K562 (cell line): ENCODE data around the gene TAF12. TPM values are rescaled to one million over a fixed set of nuclear protein-coding genes. Genes with fewer than 3 reads are reported as not detected.

ENCODE experiments used
- ATF3 ChIP-seq, 2 experiments: fragments of 450-650 bp in 1 of 2; sonication (generic) in 1 of 2; formaldehyde crosslinking in 1 of 2; IDR thresholded peaks in 1 of 2; conservative IDR thresholded peaks in 1 of 2; 2 replicates each; pipeline versions ENCODE4 v1.6.1 to v1.8.1; 2016 to 2023; ENCODE audit warnings: mild to moderate bottlenecking in 2 of 2, moderate library complexity in 2 of 2, inconsistent platforms in 1 of 2, missing genetic modification reagents in 1 of 2
- E2F4 ChIP-seq: sonication (generic); formaldehyde crosslinking; IDR thresholded peaks from 2 replicates; pipeline ENCODE4 v1.8.0; 2022; ENCODE audit warnings: mild to moderate bottlenecking, low read depth, missing genetic modification reagents
- E2F6 ChIP-seq, 2 experiments: IDR thresholded peaks; 2 replicates each; pipeline ENCODE4 v1.6.1; 2011; ENCODE audit warnings: borderline replicate concordance in 1 of 2, control low read depth in 1 of 2, low read depth in 1 of 2, low read length in 1 of 2, mild to moderate bottlenecking in 1 of 2, mixed read lengths in 1 of 2, moderate library complexity in 1 of 2; ENCODE audit not compliant: insufficient read depth in 1 of 2, insufficient read length in 1 of 2, poor library complexity in 1 of 2, severe bottlenecking in 1 of 2; ENCODE audit errors: extremely low read depth in 1 of 2
- ELF2 ChIP-seq: fragments of 250-450 bp; sonication (Bioruptor Pico); IDR thresholded peaks from 2 replicates; pipeline ENCODE4 v1.5.0; 2021; ENCODE audit warnings: mild to moderate bottlenecking
- HDGF ChIP-seq: fragments of 450-650 bp; IDR thresholded peaks from 2 replicates; pipeline ENCODE4 v1.6.1; 2016
- HSF4 ChIP-seq: fragments of 250-450 bp; sonication (Bioruptor Pico); IDR thresholded peaks from 2 replicates; pipeline ENCODE4 v2.1.2; 2022; ENCODE audit warnings: mild to moderate bottlenecking, moderate library complexity, borderline replicate concordance
- ILF3 ChIP-seq: fragments of 450-650 bp; IDR thresholded peaks from 2 replicates; pipeline ENCODE4 v1.6.1; 2018; ENCODE audit warnings: antibody characterized with exemption, mild to moderate bottlenecking, moderate library complexity, borderline replicate concordance
- MCM3 ChIP-seq: fragments of 450-650 bp; IDR thresholded peaks from 2 replicates; pipeline ENCODE4 v1.6.1; 2016
- MLLT1 ChIP-seq, 2 experiments: fragments of 450-650 bp; IDR thresholded peaks; 2 replicates each; pipeline ENCODE4 v1.6.1; 2016
- MXI1 ChIP-seq: IDR thresholded peaks from 2 replicates; pipeline ENCODE4 v1.6.1; 2011; ENCODE audit warnings: low read depth, mild to moderate bottlenecking, improper control_type of control experiment, low read length
- NR2F6 ChIP-seq: fragments of 450-650 bp; formaldehyde crosslinking; IDR thresholded peaks from 2 replicates; pipeline ENCODE4 v1.4.0; 2020; ENCODE audit warnings: mild to moderate bottlenecking
- RAD51 ChIP-seq: fragments of 450-650 bp; IDR thresholded peaks from 2 replicates; pipeline ENCODE4 v1.7.1; 2016; ENCODE audit warnings: low read depth, mild to moderate bottlenecking, borderline replicate concordance
- STAT5B ChIP-seq: fragments of 250-450 bp; sonication (Bioruptor Pico); IDR thresholded peaks from 2 replicates; pipeline ENCODE4 v1.8.0; 2021; ENCODE audit warnings: mild to moderate bottlenecking, inconsistent platforms
- YBX1 ChIP-seq: fragments of 450-650 bp; IDR thresholded peaks from 2 replicates; pipeline ENCODE4 v1.7.1; 2016; ENCODE audit warnings: mild to moderate bottlenecking
- ZBED1 ChIP-seq: IDR thresholded peaks from 2 replicates; pipeline ENCODE4 v1.6.1; 2014
- ZBTB49 ChIP-seq: sonication (generic); formaldehyde crosslinking; IDR thresholded peaks from 2 replicates; pipeline ENCODE4 v1.8.0; 2022; ENCODE audit warnings: missing genetic modification reagents, mild to moderate bottlenecking, borderline replicate concordance
- ZNF354B ChIP-seq: fragments of 250-450 bp; sonication (Bioruptor Pico); IDR thresholded peaks from 2 replicates; pipeline ENCODE4 v1.4.0; 2020
- polyA plus RNA-seq, 8 experiments: library from polyadenylated mRNA; depleted of rRNA in 4 of 8; stranded (reverse) in 5 of 8; unstranded in 3 of 8; fragments of >200 nt; fragmentation: Nextera tagmentation in 2 of 8; fragmentation: Illumina TruSeq in 1 of 8; extraction: Ambion mirVana in 2 of 8; extraction: Trizol in 1 of 8; gene quantifications; 2 replicates each; pipeline versions ENCODE4 v1.2.1 to v1.2.3, GENCODE V29; 2011 to 2014; ENCODE audit warnings: inconsistent platforms in 1 of 8, missing spikeins in 1 of 8
- total RNA-seq, 7 experiments: library from RNA; depleted of rRNA in 6 of 7; stranded (reverse); fragments of >200 nt in 6 of 7; fragmentation: Illumina TruSeq in 2 of 7; extraction: Trizol in 2 of 7; gene quantifications; 2 replicates each; pipeline versions ENCODE4 v1.2.1 to v1.2.3, GENCODE V29; 2011 to 2021; ENCODE audit warnings: low replicate concordance in 1 of 7
- TF ChIP-seq, protein P1 (sequence below): fragments of 450-650 bp; IDR thresholded peaks from 2 replicates; pipeline ENCODE4 v1.6.1; 2016; ENCODE audit warnings: missing biosample characterization, missing genetic modification characterization

The TAF12 gene
- total and polyA plus RNA-seq, 9 of the 15 experiments (the other 6 are each of a cell fraction or from before 2014, with no cell fraction given), result 31.6 to 89.0 (median 50.5) TPM

GRCh38 chr1:28581531-28582247 is 61.2 kb downstream of the TAF12 start (continued):
- TF ChIP-seq E2F4 (CRISPR knock-in tag) (peak; percentile 82), ZNF354B (no peak), MCM3 (no peak), NR2F6 (CRISPR knock-in tag) (peak; percentile 67; the same call in 1 of the 2 replicates), HSF4 (CRISPR knock-in tag) (peak; percentile 43; the same call in 1 of the 2 replicates), RAD51 (no peak), ELF2 (peak; percentile 39; the same call in 1 of the 2 replicates), ILF3 (peak; percentile 74; the same call in 1 of the 2 replicates), MLLT1 (IDR thresholded peaks at IDR 0.05) (peak; percentile 82 to 89), HDGF (no peak; the same call in none of the 2 replicates), STAT5B (CRISPR knock-in tag) (no peak), ZBED1 (peak; percentile 52; the same call in 1 of the 2 replicates), ATF3 (IDR thresholded peaks at IDR 0.05) (no peak; the same call in 1 of the 2 replicates), ATF3 (CRISPR knock-in tag; conservative IDR thresholded peaks at IDR 0.05) (peak; percentile 91), MXI1 (peak; percentile 88), E2F6 (IDR thresholded peaks at IDR 0.05; ENCODE audit: borderline replicate concordance in 1 of 2, extremely low read depth in 1 of 2, insufficient read depth in 1 of 2, insufficient read length in 1 of 2, low read depth in 1 of 2, low read length in 1 of 2, poor library complexity in 1 of 2, severe bottlenecking in 1 of 2) (peak; percentile 92 to 96), YBX1 (no peak), ZBTB49 (CRISPR knock-in tag) (peak; percentile 88; the same call in 1 of the 2 replicates)
- TF ChIP-seq, protein P1, sequence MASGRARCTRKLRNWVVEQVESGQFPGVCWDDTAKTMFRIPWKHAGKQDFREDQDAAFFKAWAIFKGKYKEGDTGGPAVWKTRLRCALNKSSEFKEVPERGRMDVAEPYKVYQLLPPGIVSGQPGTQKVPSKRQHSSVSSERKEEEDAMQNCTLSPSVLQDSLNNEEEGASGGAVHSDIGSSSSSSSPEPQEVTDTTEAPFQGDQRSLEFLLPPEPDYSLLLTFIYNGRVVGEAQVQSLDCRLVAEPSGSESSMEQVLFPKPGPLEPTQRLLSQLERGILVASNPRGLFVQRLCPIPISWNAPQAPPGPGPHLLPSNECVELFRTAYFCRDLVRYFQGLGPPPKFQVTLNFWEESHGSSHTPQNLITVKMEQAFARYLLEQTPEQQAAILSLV (tag), result 0 out of 2 replicates have a peak, but pooled peaks have one; percentile 50
